WTC11 (cell line): ENCODE data around the gene FARP2. TPM values are rescaled to one million over a fixed set of nuclear protein-coding genes. Genes with fewer than 3 reads are reported as not detected.

ENCODE experiments used
- ATAC-seq: fragments of 200-7000 bp; cut with Tn5 transposase; 2 replicates; pipeline ENCODE4 v1.10.0; 2021; ENCODE audit warnings: mild to moderate bottlenecking, moderate library complexity
- CTCF ChIA-PET: fragments of 300-600 bp; sonication (Branson Sonifier 250); formaldehyde crosslinking; loops from one replicate; lab custom pipeline; 2021; ENCODE audit warnings: antibody characterized with exemption; lab: Charles Lee
- POLR2A ChIA-PET: fragments of 350-600 bp; sonication (Branson Sonifier 250); formaldehyde crosslinking; loops from one replicate; lab custom pipeline; 2021; ENCODE audit warnings: antibody characterized with exemption; lab: Charles Lee
- DNase-seq: peaks from one replicate; pipeline ENCODE4 v3.0.0; 2021; ENCODE audit warnings: low spot score
- H3K27ac Mint-ChIP-seq: 2 replicates; pipeline ENCODE4 v1.8.0; 2021; ENCODE audit warnings: mixed read lengths
- H3K27me3 Mint-ChIP-seq: 2 replicates; pipeline ENCODE4 v1.8.0; 2021; ENCODE audit warnings: low read depth, mild to moderate bottlenecking, moderate library complexity, mixed read lengths
- H3K36me3 Mint-ChIP-seq: 2 replicates; pipeline ENCODE4 v1.8.0; 2021; ENCODE audit warnings: mixed read lengths
- H3K4me1 Mint-ChIP-seq: 2 replicates; pipeline ENCODE4 v1.8.0; 2022; ENCODE audit warnings: mixed read lengths
- H3K4me3 Mint-ChIP-seq: 2 replicates; pipeline ENCODE4 v1.8.0; 2021; ENCODE audit warnings: mild to moderate bottlenecking, moderate library complexity, mixed read lengths
- H3K9me3 Mint-ChIP-seq: 2 replicates; pipeline ENCODE4 v1.8.0; 2021; ENCODE audit warnings: mixed read lengths
- CREB1 ChIP-seq: sonication (generic); formaldehyde crosslinking; IDR thresholded peaks from 2 replicates; pipeline ENCODE4 v1.8.0; 2023; ENCODE audit warnings: mild to moderate bottlenecking, missing genetic modification reagents
- CTCF ChIP-seq: fragments of 200-600 bp; IDR thresholded peaks from 2 replicates; pipeline ENCODE4 v1.8.0; 2022; ENCODE audit warnings: antibody characterized with exemption
- E2F1 ChIP-seq: sonication (generic); formaldehyde crosslinking; IDR thresholded peaks from 2 replicates; pipeline ENCODE4 v1.8.0; 2022; ENCODE audit warnings: mild to moderate bottlenecking, missing genetic modification reagents
- E2F5 ChIP-seq: sonication (generic); formaldehyde crosslinking; IDR thresholded peaks from 2 replicates; pipeline ENCODE4 v1.8.1; 2022; ENCODE audit warnings: mild to moderate bottlenecking, moderate library complexity, missing genetic modification reagents
- EMX1 ChIP-seq: fragments of 250-450 bp; sonication (Bioruptor Pico); IDR thresholded peaks from 2 replicates; pipeline ENCODE4 v1.8.0; 2021; ENCODE audit warnings: mild to moderate bottlenecking
- ESRRA ChIP-seq: sonication (generic); formaldehyde crosslinking; IDR thresholded peaks from 2 replicates; pipeline ENCODE4 v1.8.1; 2022; ENCODE audit warnings: mild to moderate bottlenecking, missing genetic modification reagents, borderline replicate concordance
- FOXP1 ChIP-seq: sonication (generic); formaldehyde crosslinking; IDR thresholded peaks from 2 replicates; pipeline ENCODE4 v1.8.0; 2022; ENCODE audit warnings: missing genetic modification reagents, mild to moderate bottlenecking, moderate library complexity, borderline replicate concordance
- GABPB1 ChIP-seq: sonication (generic); formaldehyde crosslinking; IDR thresholded peaks from 2 replicates; pipeline ENCODE4 v1.8.1; 2023; ENCODE audit warnings: mild to moderate bottlenecking, missing genetic modification reagents
- GTF2I ChIP-seq: fragments of 250-450 bp; sonication (Bioruptor Pico); conservative IDR thresholded peaks from 2 replicates; pipeline ENCODE4 v1.4.0; 2021; ENCODE audit warnings: mild to moderate bottlenecking
- IRF1 ChIP-seq: sonication (generic); formaldehyde crosslinking; IDR thresholded peaks from 2 replicates; pipeline ENCODE4 v1.8.0; 2023; ENCODE audit warnings: missing genetic modification reagents
- JAZF1 ChIP-seq: fragments of 250-450 bp; sonication (Bioruptor Pico); IDR thresholded peaks from 2 replicates; pipeline ENCODE4 v1.9.0; 2021; ENCODE audit warnings: moderate library complexity, mild to moderate bottlenecking, inconsistent platforms
- NFATC4 ChIP-seq: fragments of 250-450 bp; sonication (Bioruptor Pico); IDR thresholded peaks from 2 replicates; pipeline ENCODE4 v1.9.0; 2021; ENCODE audit warnings: mild to moderate bottlenecking
- OVOL2 ChIP-seq: fragments of 250-450 bp; sonication (Bioruptor Pico); IDR thresholded peaks from 2 replicates; pipeline ENCODE4 v1.9.0; 2021; ENCODE audit warnings: mild to moderate bottlenecking, borderline replicate concordance
- PREB ChIP-seq: sonication (generic); formaldehyde crosslinking; IDR thresholded peaks from 2 replicates; pipeline ENCODE4 v1.8.1; 2022; ENCODE audit warnings: mild to moderate bottlenecking, missing genetic modification reagents, moderate library complexity, borderline replicate concordance
- RELA ChIP-seq: sonication (generic); formaldehyde crosslinking; IDR thresholded peaks from 2 replicates; pipeline ENCODE4 v1.8.1; 2022; ENCODE audit warnings: missing genetic modification reagents, mild to moderate bottlenecking, borderline replicate concordance
- RORB ChIP-seq: fragments of 250-450 bp; sonication (Bioruptor Pico); IDR thresholded peaks from 2 replicates; pipeline ENCODE4 v1.9.0; 2021; ENCODE audit warnings: mild to moderate bottlenecking
- SOX15 ChIP-seq: fragments of 250-450 bp; sonication (Bioruptor Pico); IDR thresholded peaks from 2 replicates; pipeline ENCODE4 v1.9.0; 2021; ENCODE audit warnings: mild to moderate bottlenecking
- TP53 ChIP-seq: sonication (generic); formaldehyde crosslinking; IDR thresholded peaks from 2 replicates; pipeline ENCODE4 v1.8.1; 2023; ENCODE audit warnings: mild to moderate bottlenecking, missing genetic modification reagents
- USF2 ChIP-seq: sonication (generic); formaldehyde crosslinking; IDR thresholded peaks from 2 replicates; pipeline ENCODE4 v1.8.1; 2023; ENCODE audit warnings: mild to moderate bottlenecking, missing genetic modification reagents, moderate library complexity
- ZNF219 ChIP-seq: sonication (generic); formaldehyde crosslinking; IDR thresholded peaks from 2 replicates; pipeline ENCODE4 v1.8.0; 2023; ENCODE audit warnings: missing genetic modification reagents, mild to moderate bottlenecking, borderline replicate concordance
- ZNF416 ChIP-seq: fragments of 250-450 bp; sonication (Bioruptor Pico); IDR thresholded peaks from 2 replicates; pipeline ENCODE4 v1.9.0; 2021; ENCODE audit warnings: mild to moderate bottlenecking, inconsistent platforms
- ZNF532 ChIP-seq: fragments of 250-450 bp; sonication (Bioruptor Pico); IDR thresholded peaks from 2 replicates; pipeline ENCODE4 v1.9.0; 2021; ENCODE audit warnings: mild to moderate bottlenecking, borderline replicate concordance
- total RNA-seq: library from RNA; stranded (reverse); gene quantifications from 3 replicates; pipeline ENCODE4 v1.2.3, GENCODE V29; 2021

The FARP2 gene
- total RNA-seq, 1 experiment from 2014 or later, result 37.8 TPM

- TF ChIP-seq USF2 (CRISPR knock-in tag) (no peak), NFATC4 (CRISPR knock-in tag) (no peak), CREB1 (CRISPR knock-in tag) (no peak), OVOL2 (no peak), EMX1 (no peak), IRF1 (CRISPR knock-in tag) (no peak), SOX15 (CRISPR knock-in tag) (no peak), FOXP1 (CRISPR knock-in tag) (no peak), ZNF416 (CRISPR knock-in tag) (no peak), GTF2I (CRISPR knock-in tag) (no peak), ESRRA (CRISPR knock-in tag) (no peak), ZNF219 (no peak), TP53 (CRISPR knock-in tag) (no peak), JAZF1 (CRISPR knock-in tag) (no peak)
Observed at GRCh38 chr2:241539616-241540374, 183.7 kb downstream of the FARP2 start (continued).

- ChIA-PET CTCF (interaction anchor here (1.3 kb wide), 1 partner anchor 15 kb away, joined by 3 read pairs; no protein-coding TSS in a partner anchor), POLR2A (interaction anchor here (0.6 to 1.0 kb wide), 2 partner anchors 27 to 109 kb away, joined by 3 to 7 read pairs; no protein-coding TSS in a partner anchor)
- no peaks in the 10 kb centered on the region for H3K9me3 Mint-ChIP-seq
- TF ChIP-seq E2F5 (no peak), RORB (CRISPR knock-in tag) (no peak), RELA (no peak), PREB (CRISPR knock-in tag) (no peak), GABPB1 (CRISPR knock-in tag) (no peak)
- peaks cover 4% of the 10 kb centered on the region for H3K4me1 Mint-ChIP-seq
- peak overlapping the region; percentile 81 for H3K4me3 Mint-ChIP-seq
- peaks cover 42% of the 10 kb centered on the region for H3K27me3 Mint-ChIP-seq
- ATAC-seq, result no peak; the same call in 1 of the 2 replicates
- no peak for DNase-seq
- H3K27ac Mint-ChIP-seq, result no peak overlapping the region
- H3K36me3 Mint-ChIP-seq, result no peaks in the 10 kb centered on the region
Observed at GRCh38 chr2:241540401-241540770, 184.3 kb downstream of the FARP2 start.

- H3K27me3 Mint-ChIP-seq, result peaks cover 42% of the 10 kb centered on the region
- TF ChIP-seq CTCF (no peak), E2F1 (CRISPR knock-in tag) (no peak), ZNF532 (CRISPR knock-in tag) (no peak)
Observed at GRCh38 chr2:241540771-241541561, 184.9 kb downstream of the FARP2 start.

More at GRCh38 chr2:241540771-241541561, 184.9 kb downstream of the FARP2 start:
- DNase-seq, result peak; percentile 93
- Mint-ChIP-seq H3K27ac (no peak overlapping the region), H3K4me1 (peaks cover 4% of the 10 kb centered on the region), H3K4me3 (peak overlapping the region; percentile 81), H3K36me3 (no peaks in the 10 kb centered on the region), H3K9me3 (no peaks in the 10 kb centered on the region)
- POLR2A ChIA-PET, result interaction anchor here (1.0 kb wide), 1 partner anchor 108 kb away, joined by 3 read pairs; no protein-coding TSS in a partner anchor
- peak; percentile 88 for ATAC-seq
- CTCF ChIA-PET, result interaction anchor here (0.6 to 1.3 kb wide), 3 partner anchors 14 to 55 kb away, joined by 3 to 5 read pairs (median 3); no protein-coding TSS in a partner anchor
